Kidney epithelial cell (primary cell): ENCODE measurements around the gene NDUFS7. TPM values are rescaled to one million over a fixed set of nuclear protein-coding genes. Genes with fewer than 3 reads are reported as not detected.

Experiments used
- DNase-seq: peaks from one replicate; pipeline ENCODE4 v3.0.0-alpha.2; 2010; ENCODE audit warnings: low read depth
- H3K27me3 ChIP-seq: 2 replicates; pipeline ENCODE4 v1.6.0; 2011; ENCODE audit warnings: low read length; ENCODE audit not compliant: control insufficient read depth, insufficient read depth
- H3K36me3 ChIP-seq: 2 replicates; pipeline ENCODE4 v1.5.1; 2011; ENCODE audit warnings: low read length; ENCODE audit not compliant: control insufficient read depth, insufficient read depth
- H3K4me3 ChIP-seq: 2 replicates; pipeline ENCODE4 v1.5.1; 2011; ENCODE audit warnings: low read depth, mild to moderate bottlenecking, control low read depth, low read length
- CTCF ChIP-seq: IDR thresholded peaks from 2 replicates; pipeline ENCODE4 v1.5.1; 2011; ENCODE audit warnings: mild to moderate bottlenecking, moderate library complexity, low read length, control low read depth, inconsistent platforms; ENCODE audit not compliant: insufficient read depth, poor library complexity, severe bottlenecking
- total RNA-seq: library from RNA; depleted of rRNA; stranded (reverse); fragments of >200 nt; gene quantifications from 2 replicates; pipeline ENCODE4 v1.2.3, GENCODE V29; 2015

NDUFS7 gene
- total RNA-seq, 1 donor from 2014 or later: 189 TPM

DNA sequence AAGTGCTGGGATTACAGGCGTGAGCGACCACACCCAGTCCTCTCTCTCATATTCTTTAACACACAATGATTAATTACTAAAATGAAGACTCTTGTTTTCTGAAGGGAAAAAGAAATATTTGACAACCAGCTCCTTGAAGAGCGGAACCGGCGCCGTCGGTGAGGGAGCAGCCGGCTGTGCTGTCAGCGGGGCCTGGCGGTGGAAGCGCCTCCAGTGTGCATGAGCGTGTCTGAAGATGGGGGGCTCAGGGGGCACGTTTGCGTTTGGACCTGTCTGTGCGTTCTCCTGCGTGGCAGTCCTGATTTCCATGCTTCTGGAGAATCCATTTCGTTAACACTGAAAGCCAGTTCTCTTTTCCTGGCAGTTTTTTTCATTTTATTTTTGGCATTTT is 7.3 kb upstream of the NDUFS7 start:
- no peak for TF ChIP-seq CTCF
- no peaks in the 10 kb centered on the region for H3K36me3 ChIP-seq
- H3K27me3 ChIP-seq: no peaks in the 10 kb centered on the region
- H3K4me3 ChIP-seq: no peak overlapping the region
- DNase-seq: no peak

GRCh38 chr19:1377176-1377964 is 6.3 kb upstream of the NDUFS7 start:
- no peak for TF ChIP-seq CTCF
- DNase-seq: no peak
- H3K27me3 ChIP-seq: no peaks in the 10 kb centered on the region
- no peak overlapping the region for H3K4me3 ChIP-seq
- H3K36me3 ChIP-seq: no peaks in the 10 kb centered on the region

GRCh38 chr19:1377965-1378785 is 5.5 kb upstream of the NDUFS7 start:
- H3K36me3 ChIP-seq: no peaks in the 10 kb centered on the region
- no peak overlapping the region for H3K4me3 ChIP-seq
- no peaks in the 10 kb centered on the region for H3K27me3 ChIP-seq
- no peak for TF ChIP-seq CTCF
- no peak for DNase-seq

DNA sequence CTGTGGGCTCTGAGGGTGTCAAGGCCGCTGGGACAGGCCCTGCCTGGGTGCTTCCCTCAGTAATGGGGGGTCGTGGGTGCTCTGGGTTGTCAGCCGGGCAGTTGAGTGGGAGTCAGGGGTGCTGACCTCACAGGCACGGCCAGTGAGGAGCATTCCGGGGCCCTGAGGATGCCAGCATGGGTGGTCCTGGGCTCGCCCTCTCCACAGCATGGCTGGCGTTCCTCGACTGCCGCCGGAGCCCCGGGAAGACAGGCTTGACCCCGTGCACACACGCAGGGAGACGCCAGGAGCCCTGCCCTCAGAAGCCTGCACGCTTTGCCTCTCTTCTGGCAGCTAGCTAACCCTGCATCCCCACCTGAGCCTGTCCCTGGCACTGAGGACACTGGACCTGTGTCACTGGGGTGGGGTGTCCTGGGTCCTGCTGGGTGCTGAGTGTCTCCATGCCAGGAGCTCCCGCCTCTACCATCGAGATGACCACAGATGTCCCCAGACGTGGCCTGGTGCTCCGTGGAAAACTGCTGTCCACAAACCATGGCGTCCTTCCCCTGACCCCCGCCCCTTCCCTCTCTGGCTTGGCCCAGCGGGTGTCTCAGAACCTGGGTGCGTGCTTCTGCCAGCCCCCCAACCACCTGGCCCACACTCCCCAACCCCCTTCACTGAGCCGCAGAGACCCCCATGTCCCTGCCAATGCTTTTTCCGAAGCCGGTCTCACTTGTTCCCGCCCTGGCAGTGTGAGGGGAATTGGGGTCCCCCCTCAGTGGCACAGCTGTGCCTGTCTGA is 4.4 kb upstream of the NDUFS7 start:
- Histone ChIP-seq H3K36me3 (no peaks in the 10 kb centered on the region), H3K4me3 (no peak overlapping the region), H3K27me3 (no peaks in the 10 kb centered on the region)
- no peak for TF ChIP-seq CTCF
- no peak for DNase-seq

- Histone ChIP-seq H3K36me3 (no peaks in the 10 kb centered on the region), H3K27me3 (no peaks in the 10 kb centered on the region), H3K4me3 (no peak overlapping the region)
- DNase-seq: no peak
- TF ChIP-seq CTCF: no peak
Observed at GRCh38 chr19:1379961-1380489, 3.7 kb upstream of the NDUFS7 start.
